Measurements from ENCODE around the gene MTR. TPM values are rescaled to one million over a fixed set of nuclear protein-coding genes. Genes with fewer than 3 reads are reported as not detected.

The MTR gene
- total RNA-seq, 1 experiment from 2014 or later = 35.5 TPM

DNA sequence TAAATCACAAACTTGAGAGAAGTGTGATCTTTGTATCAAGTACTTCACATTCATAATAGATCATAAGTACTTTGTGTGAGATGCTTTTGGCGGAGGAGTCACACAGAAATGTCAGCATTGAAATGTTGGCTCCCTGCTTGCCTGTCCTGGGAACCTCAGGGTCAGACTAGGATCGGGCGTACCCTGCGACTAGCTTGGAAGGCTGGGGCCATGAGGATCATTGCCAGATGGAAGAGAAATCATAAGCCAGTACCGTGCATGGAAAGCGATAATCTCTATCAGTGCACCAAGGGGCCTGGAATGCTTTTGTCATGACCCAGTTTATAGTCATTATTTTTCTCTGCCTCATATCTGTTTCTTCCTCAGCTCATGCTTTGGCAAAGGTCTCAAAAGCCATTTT is 35.5 kb downstream of the MTR start:
- H3K27ac ChIP-seq (ENCODE audit: insufficient read length, low read depth, low read length) = no peak overlapping the region

More for the DNA sequence above, 35.5 kb downstream of the MTR start:
- H3K4ac ChIP-seq (ENCODE audit: low read depth, low read length) = no peak overlapping the region
- Mint-ChIP-seq H3K27ac (no peak overlapping the region), H3K36me3 (ENCODE audit: insufficient read depth in 1 of 3, low read depth in 3 of 3) (peaks cover 8 to 56% (median 39%) of the 10 kb centered on the region in 3 experiments; a peak in 6 of 7 replicates), H3K4me1 (no peaks in the 10 kb centered on the region), H3K4me3 (no peak overlapping the region), H3K9me3 (no peaks in the 10 kb centered on the region), H3K27me3 (ENCODE audit: low read depth) (no peaks in the 10 kb centered on the region)
- no peak overlapping the region for H3K14ac ChIP-seq (ENCODE audit: insufficient read depth, low read length)
- no peak overlapping the region for H2BK15ac ChIP-seq (ENCODE audit: low read depth, low read length)
- H3K56ac ChIP-seq (ENCODE audit: insufficient read length, low read depth, low read length) = no peak overlapping the region
- H3K27me3 ChIP-seq (ENCODE audit: insufficient read depth, low read length) = no peaks in the 10 kb centered on the region
- WGBS (ENCODE audit: extremely low coverage, insufficient read length, low lambda C conversion rate) = no CpG with 5 or more reads among the region's 6 CpGs
- no peaks in the 10 kb centered on the region for H3K79me2 ChIP-seq (ENCODE audit: insufficient read depth, low read length)
- peaks cover 2% of the 10 kb centered on the region for H3K79me1 ChIP-seq (ENCODE audit: insufficient read depth, low read depth, low read length, poor library complexity, severe bottlenecking)
- no peak overlapping the region for H3K9ac ChIP-seq (ENCODE audit: extremely low read depth, insufficient read length, low read length)
- H4K8ac ChIP-seq (replicated peaks; ENCODE audit: insufficient read length, low read depth, low read length) = no peak overlapping the region
- TF ChIP-seq, protein P1, sequence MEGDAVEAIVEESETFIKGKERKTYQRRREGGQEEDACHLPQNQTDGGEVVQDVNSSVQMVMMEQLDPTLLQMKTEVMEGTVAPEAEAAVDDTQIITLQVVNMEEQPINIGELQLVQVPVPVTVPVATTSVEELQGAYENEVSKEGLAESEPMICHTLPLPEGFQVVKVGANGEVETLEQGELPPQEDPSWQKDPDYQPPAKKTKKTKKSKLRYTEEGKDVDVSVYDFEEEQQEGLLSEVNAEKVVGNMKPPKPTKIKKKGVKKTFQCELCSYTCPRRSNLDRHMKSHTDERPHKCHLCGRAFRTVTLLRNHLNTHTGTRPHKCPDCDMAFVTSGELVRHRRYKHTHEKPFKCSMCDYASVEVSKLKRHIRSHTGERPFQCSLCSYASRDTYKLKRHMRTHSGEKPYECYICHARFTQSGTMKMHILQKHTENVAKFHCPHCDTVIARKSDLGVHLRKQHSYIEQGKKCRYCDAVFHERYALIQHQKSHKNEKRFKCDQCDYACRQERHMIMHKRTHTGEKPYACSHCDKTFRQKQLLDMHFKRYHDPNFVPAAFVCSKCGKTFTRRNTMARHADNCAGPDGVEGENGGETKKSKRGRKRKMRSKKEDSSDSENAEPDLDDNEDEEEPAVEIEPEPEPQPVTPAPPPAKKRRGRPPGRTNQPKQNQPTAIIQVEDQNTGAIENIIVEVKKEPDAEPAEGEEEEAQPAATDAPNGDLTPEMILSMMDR (conservative IDR thresholded peaks at IDR 0.05) = no peak
- H4K20me1 ChIP-seq (ENCODE audit: control insufficient read depth, insufficient read depth, insufficient read length) = no peaks in the 10 kb centered on the region
- no peak overlapping the region for H2BK20ac ChIP-seq (ENCODE audit: low read depth, low read length, poor library complexity, severe bottlenecking)
- no peak overlapping the region for H2BK5ac ChIP-seq (ENCODE audit: insufficient read length, low read length)
- H2AK5ac ChIP-seq (ENCODE audit: insufficient read length, low read length) = no peak overlapping the region
- H3K23me2 ChIP-seq (ENCODE audit: insufficient read length, low read depth, low read length, poor library complexity, severe bottlenecking) = no peaks in the 10 kb centered on the region
- no peak overlapping the region for H4K91ac ChIP-seq (ENCODE audit: insufficient read length, low read depth, low read length)
- H3K18ac ChIP-seq (ENCODE audit: insufficient read length, low read depth, low read length) = no peak overlapping the region
- no peak overlapping the region for H3K23ac ChIP-seq (ENCODE audit: insufficient read length, low read depth, low read length)
- DNase-seq = no peak
- no peaks in the 10 kb centered on the region for H3K9me3 ChIP-seq (ENCODE audit: control insufficient read depth, low read depth, low read length)
- no peak overlapping the region for H3T11ph ChIP-seq (ENCODE audit: low read length)
- H3K4me2 ChIP-seq (ENCODE audit: insufficient read depth, insufficient read length, low read length) = no peak overlapping the region
- no peak overlapping the region for H2AFZ ChIP-seq (ENCODE audit: low read length)
- H2BK120ac ChIP-seq (ENCODE audit: low read depth, low read length, poor library complexity, severe bottlenecking) = no peak overlapping the region
- no peaks in the 10 kb centered on the region for H3K4me1 ChIP-seq (ENCODE audit: insufficient read depth, low read length)
- H4K5ac ChIP-seq (ENCODE audit: insufficient read length, low read depth, low read length) = no peak overlapping the region
- H2BK12ac ChIP-seq (ENCODE audit: insufficient read length, low read depth, low read length) = no peak overlapping the region
